Kidney epithelial cell (primary cell): ENCODE measurements around the gene CSNK1D. TPM values are rescaled to one million over a fixed set of nuclear protein-coding genes. Genes with fewer than 3 reads are reported as not detected.

Experiments used
- DNase-seq: peaks from one replicate; pipeline ENCODE4 v3.0.0-alpha.2; 2010; ENCODE audit warnings: low read depth
- H3K27me3 ChIP-seq: 2 replicates; pipeline ENCODE4 v1.6.0; 2011; ENCODE audit warnings: low read length; ENCODE audit not compliant: control insufficient read depth, insufficient read depth
- H3K36me3 ChIP-seq: 2 replicates; pipeline ENCODE4 v1.5.1; 2011; ENCODE audit warnings: low read length; ENCODE audit not compliant: control insufficient read depth, insufficient read depth
- H3K4me3 ChIP-seq: 2 replicates; pipeline ENCODE4 v1.5.1; 2011; ENCODE audit warnings: low read depth, mild to moderate bottlenecking, control low read depth, low read length
- CTCF ChIP-seq: IDR thresholded peaks from 2 replicates; pipeline ENCODE4 v1.5.1; 2011; ENCODE audit warnings: mild to moderate bottlenecking, moderate library complexity, low read length, control low read depth, inconsistent platforms; ENCODE audit not compliant: insufficient read depth, poor library complexity, severe bottlenecking
- total RNA-seq: library from RNA; depleted of rRNA; stranded (reverse); fragments of >200 nt; gene quantifications from 2 replicates; pipeline ENCODE4 v1.2.3, GENCODE V29; 2015

Gene CSNK1D
- total RNA-seq, 1 donor from 2014 or later = 61.7 TPM

- no peak for DNase-seq
These were observed 23.8 kb upstream of the CSNK1D start for GRCh38 chr17:82297280-82297713.

GRCh38 chr17:82296511-82297279 lies 23.2 kb upstream of the CSNK1D start:
- no peak overlapping the region for H3K4me3 ChIP-seq
- TF ChIP-seq CTCF = no peak
- peaks cover 2% of the 10 kb centered on the region for H3K27me3 ChIP-seq
- DNase-seq = no peak
- no peaks in the 10 kb centered on the region for H3K36me3 ChIP-seq

More at GRCh38 chr17:82297280-82297713, 23.8 kb upstream of the CSNK1D start:
- no peak overlapping the region for H3K4me3 ChIP-seq
- H3K36me3 ChIP-seq = no peaks in the 10 kb centered on the region
- H3K27me3 ChIP-seq = peaks cover 6% of the 10 kb centered on the region
- no peak for TF ChIP-seq CTCF

GRCh38 chr17:82295472-82295814 lies 21.9 kb upstream of the CSNK1D start:
- H3K4me3 ChIP-seq = no peak overlapping the region
- DNase-seq = no peak
- no peaks in the 10 kb centered on the region for H3K36me3 ChIP-seq
- H3K27me3 ChIP-seq = no peaks in the 10 kb centered on the region
- TF ChIP-seq CTCF = no peak

GRCh38 chr17:82294064-82294773 lies 20.7 kb upstream of the CSNK1D start:
- Histone ChIP-seq H3K4me3 (no peak overlapping the region), H3K27me3 (no peaks in the 10 kb centered on the region), H3K36me3 (no peaks in the 10 kb centered on the region)
- TF ChIP-seq CTCF = no peak
- no peak for DNase-seq

- Histone ChIP-seq H3K27me3 (no peaks in the 10 kb centered on the region), H3K4me3 (peak overlapping the region; percentile 66), H3K36me3 (no peaks in the 10 kb centered on the region)
- DNase-seq = peak; percentile 97
- TF ChIP-seq CTCF = no peak
These were observed 19.0 kb upstream of the CSNK1D start for GRCh38 chr17:82292251-82293154.
